DMS79 treated with DMSO at 0.1 percent for 48 hours (cell line): ENCODE data around the gene ABAT.
A peak's percentile ranks its signal among the peaks of the same experiment; 100 is the strongest.
"Not testable (repeated sequence)": the region's sequence is repeated elsewhere in the genome, so short reads cannot be mapped to it uniquely, and the experiment has no call there.

Experiments used
- DNase-seq: peaks from one replicate; lab custom pipeline; 2025; lab: John Stamatoyannopoulos, UW

The ABAT gene

DNA sequence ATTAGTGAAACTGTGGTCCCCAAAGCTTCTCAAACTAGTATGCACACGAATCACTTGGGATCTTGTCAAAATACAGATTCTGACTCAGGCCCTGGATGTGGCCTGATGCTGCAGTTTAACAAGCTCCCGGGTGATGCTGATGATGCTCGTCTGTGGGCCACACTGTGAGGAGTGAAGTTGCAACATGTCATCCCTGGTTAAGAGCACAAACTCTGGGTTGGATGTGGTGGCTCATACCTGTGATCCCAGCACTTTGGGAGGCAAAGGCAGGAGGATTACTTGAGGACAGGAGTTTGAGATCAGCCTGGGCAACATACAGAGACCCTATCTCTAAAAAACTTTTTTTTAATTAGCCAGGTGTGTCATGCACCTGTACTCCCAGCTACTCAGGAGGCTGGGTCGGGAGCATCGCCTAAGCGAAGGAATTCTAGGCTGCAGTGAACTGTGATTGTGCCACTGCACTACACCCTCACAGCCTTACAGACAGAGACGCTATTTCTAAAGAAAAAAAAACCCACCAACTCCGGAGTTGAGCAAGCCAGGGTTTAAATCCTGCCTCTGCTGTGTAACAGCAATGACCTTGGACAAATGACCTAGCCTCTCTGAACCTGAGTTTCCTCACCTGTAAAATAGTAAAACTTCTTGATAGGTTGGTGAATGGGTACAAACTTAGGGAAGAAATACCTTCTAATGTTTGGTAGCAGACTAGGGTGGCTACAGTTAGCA lies 24.4 kb upstream of the ABAT start:
- no peak for DNase-seq

DNA sequence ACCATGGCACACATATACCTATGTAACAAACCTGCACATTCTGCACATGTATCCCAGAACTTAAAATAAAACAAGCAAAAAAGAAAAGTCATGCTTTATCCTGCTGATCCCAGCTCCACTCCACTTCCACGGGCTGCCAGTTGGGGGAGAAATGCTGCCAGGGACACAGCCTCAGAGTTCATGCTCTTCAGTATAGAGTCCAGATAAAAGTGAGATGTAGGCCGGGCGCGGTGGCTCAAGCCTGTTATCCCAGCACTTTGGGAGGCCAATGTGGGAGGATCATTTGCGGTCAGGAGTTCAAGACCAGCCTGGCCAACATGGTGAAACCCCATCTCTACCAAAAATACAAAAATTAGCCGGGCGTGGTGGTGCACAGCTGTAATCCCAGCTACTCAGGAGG lies 22.5 kb upstream of the ABAT start:
- not testable (repeated sequence) for DNase-seq

DNA sequence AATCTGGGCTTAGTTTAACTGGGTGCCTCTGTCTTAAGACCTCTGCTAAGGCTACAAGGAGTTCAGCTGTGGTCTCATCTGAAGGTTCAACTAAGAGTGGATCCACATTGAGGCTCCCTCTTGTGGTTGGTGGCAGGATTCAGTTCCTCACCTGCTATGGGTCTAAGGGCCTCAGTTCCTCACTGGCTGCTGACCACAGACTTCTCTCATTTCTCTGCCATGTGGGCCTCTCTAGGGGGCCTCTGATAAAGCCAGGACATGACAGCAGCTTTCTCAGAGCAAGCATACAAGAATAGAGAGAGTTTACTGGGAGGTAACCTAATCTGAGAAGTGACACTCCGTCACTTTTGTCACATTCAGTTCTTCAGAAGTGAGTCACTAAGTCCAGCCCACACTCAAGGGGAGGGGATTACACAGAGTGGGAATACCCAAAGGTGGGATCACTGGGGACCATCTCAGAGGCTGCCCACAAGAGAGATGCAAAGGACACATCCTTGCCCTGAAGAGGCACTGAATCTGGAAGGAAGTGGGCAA lies 19.2 kb upstream of the ABAT start:
- DNase-seq = peak; percentile 2

DNA sequence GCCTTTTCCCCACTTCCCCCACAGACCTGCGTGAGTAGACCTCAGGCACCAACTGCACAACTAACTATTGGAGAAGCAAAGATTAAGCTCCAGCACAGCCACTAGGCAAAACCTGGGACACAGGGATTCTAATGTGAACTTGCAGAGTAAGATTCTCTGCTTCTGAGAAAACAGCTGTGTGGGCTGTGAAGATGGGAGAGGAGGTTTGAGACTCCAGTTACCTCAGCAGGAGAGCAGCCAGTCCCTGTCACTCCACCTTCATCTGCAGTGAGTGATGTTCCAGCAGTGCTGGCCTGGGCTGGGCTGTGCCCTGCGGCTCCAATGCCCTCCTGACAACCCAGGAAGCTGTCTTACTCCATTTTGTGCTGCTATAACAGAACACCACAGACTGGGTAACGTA lies 18.0 kb upstream of the ABAT start:
- no peak for DNase-seq

DNA sequence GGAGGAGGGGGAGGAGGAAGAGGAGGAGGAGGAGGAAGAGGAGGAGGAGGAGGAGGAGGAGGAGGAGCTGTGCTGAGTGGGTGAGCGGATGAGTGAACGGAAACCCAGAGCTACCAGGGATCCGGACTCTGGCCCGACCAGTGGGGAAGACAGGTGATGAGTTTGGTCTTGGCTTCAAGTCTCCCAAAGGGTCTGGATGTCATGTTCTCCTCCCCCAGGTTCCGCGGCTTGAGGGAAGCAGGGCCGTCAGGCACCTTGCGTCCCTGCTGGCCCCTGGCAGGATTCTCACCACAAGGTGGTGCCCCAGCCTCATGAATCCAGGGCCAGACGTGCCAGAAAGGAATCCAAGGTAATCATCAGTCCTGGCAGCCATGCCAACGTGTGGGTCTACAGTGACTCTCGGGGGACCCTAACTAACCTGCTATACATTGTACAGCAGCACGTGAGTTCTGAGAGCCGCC lies 13.5 kb upstream of the ABAT start:
- peak; percentile 63 for DNase-seq

DNA sequence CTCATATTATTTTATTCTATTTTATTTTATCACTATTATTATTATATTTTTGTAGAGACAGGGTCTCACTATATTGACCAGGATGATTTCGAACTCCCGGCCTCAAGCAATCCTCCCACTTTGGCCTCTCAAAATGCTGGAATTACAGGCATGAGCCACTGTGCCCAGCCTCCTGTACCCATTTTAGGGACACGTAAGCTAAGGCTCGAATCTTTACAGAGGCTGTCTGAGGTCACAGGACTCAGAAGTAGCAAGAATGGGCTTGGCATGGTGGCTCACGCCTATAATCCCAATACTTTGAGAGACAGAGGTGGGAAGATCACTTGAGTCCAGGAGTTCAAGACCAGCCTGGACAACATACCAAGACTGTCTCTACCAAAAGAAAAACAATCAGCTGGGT lies 12.7 kb upstream of the ABAT start:
- no peak for DNase-seq

DNA sequence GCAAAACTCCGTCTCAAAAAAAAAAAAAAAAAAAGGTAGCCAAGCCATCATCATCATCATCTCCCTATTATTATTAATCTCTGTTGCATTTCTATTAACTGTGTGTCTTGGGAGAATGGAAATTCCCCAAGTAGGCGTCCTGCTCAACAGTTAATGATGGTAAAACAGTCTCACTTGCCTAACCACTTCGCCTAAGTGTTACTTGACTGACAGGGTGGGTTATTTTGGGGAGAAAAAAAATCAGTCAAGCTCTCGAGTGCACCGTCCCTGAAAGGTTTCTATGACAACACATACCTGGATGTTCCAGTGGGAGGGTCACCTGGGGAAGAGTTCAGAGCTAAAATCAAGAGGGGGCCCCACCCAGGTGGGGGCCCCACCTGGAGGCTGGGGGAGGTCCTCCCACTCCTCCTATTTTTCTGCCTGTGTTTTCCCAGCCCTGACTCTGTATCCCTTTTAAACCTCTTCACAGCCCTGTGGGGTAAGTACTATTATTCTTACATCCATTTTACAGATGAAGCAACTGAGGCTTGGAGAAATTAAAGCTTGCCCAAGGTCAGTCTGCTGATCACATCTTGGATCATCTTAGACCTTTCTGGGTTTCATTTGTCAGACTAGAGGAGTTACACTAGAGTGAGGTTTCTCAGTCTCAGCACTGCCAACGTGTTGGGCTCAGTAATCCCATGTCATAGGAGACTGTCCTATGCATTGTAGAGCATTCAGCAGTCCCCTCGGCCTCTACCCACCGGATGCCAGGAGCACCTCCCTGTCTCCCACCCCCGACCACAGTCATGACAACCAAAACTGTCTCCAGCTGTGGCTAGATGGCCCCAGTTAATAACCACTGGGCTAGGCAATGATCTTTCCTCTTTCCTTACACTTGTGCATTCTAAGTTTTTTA lies 11.0 kb upstream of the ABAT start:
- DNase-seq = no peak

DNA sequence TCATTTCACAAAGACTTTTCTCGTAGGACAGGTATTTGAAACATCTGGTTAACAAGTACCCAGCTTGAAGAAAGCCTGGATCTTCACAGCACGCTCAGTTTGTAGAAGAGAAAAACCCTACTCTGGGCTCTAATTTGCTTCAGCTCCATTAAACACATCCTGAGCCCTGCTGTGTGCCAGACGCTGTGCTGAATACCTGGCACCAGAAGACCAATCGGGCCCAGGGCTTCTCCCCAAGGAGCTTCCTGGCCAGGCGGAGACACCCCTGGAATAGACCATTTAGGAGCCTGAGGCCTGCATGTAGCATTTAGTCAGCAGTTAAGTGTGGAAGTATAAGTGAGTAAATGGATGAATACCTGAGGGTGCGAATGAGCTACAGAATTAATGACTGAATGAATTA lies 8.9 kb upstream of the ABAT start:
- no peak for DNase-seq

DNA sequence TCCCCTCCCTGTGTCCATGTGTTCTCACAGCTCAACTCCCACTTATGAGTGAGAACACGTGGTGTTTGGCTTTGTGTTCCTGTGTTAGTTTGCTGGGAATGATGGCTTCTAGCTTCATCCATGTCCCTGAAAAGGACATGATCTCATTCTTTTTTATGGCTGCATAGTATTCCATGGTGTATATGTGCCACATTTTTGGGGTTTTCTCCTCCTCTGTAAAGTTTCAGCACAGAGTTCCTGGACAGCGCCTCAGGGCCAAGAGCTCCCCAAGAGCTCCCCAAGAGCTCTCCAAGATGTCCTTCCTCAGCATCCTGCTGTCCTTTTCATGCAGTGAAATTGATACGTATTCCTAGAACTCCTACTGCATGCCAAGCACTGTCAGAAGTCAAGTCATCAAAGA lies 6.9 kb upstream of the ABAT start:
- DNase-seq = no peak

DNA sequence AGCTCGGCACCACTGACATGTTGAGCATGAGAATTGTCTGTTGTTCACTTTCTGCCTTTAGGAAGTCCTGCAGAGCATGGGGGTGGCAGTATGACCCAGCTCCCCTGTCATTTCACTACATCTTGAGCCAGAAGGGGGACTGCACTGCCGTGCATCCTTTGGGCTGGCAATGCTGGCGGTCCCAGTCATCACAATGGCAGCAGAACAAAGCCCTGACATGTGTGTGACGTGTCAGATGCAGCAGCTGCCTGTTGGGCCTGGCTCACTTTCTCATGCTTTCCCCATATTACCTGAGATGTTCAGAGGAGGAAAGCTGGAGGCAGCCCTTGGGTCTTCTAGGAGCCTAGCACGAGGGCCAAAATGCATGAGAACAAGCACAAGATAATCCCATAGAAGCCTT lies 6.3 kb upstream of the ABAT start:
- no peak for DNase-seq

DNA sequence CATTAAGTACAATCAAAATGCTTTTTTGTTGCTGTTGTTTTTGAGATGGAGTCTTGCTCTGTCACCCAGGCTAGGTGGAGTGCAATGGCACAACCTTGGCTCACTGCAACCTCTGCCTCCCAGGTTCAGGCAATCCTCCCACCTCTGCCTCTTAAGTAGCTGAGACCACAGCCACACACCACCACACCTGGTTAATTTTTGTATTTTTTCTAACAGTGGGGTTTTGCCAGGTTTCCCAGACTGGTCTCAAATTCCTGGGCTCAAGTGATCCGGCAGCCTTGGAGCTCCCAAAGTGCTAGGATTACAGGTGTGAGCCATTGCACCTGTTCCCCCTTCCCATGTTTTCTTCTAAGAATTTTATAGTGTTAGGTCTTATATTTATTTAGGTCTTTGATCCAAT lies 4.9 kb upstream of the ABAT start:
- DNase-seq = no peak

DNA sequence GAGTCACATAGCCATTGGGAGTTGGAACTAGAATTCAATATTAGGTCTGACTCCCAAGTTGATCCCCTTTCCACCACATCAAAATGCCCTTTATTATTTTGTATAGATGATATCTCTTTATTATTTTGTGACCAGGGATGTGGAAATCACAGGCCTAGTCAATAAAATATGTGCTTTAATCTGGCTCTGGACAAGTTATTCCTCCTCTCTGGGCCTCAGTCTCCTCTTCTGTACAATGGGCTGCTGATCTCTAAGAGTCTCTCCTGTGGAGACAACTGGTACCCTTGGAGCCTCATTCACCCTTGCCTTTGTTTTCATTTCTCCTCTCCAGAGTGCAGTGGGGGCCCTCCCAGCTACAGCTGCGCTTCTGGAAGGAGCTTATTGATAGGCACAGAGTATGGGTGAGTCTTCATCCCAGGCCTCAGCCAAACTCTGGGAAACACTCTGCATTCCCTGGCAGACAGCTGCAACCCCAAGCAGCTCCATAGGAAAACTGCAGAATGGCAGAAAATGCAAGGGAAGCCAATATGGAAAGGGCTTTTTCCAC lies 4.3 kb upstream of the ABAT start:
- no peak for DNase-seq

DNA sequence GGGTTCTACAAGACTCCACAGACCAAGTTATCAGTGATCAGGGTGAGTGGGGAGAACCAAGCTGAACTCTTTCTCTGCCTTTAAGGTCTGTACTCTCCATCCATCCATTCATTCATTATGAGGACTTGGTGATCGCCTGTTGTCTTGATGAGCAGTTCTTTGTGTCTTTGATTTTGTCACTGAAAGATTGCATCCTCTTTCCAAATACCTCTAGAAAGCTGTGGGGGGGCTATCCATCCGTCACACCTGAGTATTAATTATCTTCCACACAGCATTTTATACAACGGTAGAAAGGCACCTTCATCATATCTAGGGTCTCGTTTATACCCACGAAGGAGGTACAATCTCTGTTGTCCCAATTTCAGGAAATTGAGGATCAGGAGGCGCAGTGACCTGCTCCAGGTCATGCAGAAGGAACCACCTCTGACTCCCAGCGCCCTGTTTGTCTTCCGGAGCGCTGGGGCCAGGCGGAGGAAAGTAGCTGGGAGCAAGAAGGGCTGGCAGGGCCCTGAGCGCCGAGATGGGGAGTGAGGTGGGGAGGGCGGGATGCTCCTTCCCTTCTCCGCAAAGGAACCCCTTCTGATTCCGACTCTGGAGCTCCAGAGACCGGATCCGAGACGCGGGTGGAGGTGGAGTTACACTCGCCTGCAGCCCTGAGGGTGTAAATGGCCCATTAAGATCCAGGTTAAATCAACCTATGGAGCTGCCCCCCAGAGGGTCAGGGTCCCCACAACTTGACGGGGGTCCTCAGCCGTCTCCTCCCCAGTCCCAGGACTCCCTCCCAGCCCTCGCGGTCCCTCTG lies 605 bp upstream of the ABAT start:
- DNase-seq = no peak

DNA sequence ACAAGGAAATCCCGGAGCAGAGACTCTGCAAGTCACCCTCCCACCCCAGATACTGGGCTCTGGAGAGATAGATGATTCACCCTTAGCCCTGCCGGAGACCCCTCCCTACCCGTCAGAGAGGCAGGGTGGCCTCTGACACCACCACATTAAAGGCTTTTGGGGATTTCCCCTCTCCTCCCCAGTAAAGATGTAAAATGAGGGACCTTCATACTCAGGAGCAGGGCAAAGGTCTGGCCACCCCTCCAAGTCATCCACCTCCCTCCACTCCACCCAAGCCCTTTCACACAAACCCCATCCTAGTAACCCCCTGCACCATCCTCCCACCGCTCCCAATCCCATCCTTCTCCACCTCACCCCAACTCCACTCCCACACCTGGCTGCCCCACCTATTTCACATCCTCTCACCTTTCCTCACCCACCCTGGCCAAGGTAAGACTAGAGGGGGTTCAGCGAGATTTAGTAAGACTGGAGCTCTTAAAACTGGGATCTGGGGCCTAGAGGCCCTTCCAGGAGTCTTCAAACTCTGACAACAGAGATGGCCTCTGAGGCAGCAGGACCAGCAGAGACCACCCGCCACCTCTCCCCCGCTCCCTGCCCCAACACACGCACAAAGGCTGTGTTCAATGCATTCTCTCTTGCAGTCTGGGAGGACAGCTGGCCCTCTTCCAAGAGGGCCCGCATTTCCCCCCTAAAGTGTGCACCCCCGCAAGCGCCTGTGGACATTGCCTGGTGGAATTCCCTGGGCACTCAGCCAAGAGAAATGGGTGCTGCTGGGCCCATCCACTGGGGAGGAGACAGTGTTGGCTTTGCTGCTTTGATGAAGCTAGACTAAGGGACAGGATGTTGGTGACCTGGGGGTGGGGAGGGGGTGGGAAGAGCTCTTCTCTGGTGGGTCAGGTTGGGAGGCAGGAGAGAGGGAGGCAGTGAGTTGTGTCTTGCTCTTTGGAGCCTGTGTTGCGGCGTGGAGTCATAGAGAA lies 1.1 kb downstream of the ABAT start:
- DNase-seq = no peak

DNA sequence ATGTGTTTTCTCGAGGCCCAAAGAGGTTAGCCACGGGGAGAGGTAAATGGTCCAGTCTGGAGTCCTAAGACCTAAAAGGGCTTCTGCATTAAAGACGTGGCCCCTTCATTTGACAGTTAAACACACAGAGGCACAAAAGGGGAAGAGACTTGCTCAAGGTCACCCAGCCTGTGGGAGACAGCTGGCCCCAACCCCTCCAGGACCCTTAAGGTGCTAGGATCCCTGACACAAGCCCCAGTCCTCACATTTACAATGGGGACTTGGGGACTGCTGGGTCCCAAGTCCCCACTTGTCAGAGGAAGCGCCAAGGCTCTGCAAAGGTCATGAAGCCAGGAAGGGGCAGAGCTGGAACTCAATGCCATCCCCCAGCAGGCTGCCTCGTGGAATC lies 1.7 kb downstream of the ABAT start:
- DNase-seq = no peak

DNA sequence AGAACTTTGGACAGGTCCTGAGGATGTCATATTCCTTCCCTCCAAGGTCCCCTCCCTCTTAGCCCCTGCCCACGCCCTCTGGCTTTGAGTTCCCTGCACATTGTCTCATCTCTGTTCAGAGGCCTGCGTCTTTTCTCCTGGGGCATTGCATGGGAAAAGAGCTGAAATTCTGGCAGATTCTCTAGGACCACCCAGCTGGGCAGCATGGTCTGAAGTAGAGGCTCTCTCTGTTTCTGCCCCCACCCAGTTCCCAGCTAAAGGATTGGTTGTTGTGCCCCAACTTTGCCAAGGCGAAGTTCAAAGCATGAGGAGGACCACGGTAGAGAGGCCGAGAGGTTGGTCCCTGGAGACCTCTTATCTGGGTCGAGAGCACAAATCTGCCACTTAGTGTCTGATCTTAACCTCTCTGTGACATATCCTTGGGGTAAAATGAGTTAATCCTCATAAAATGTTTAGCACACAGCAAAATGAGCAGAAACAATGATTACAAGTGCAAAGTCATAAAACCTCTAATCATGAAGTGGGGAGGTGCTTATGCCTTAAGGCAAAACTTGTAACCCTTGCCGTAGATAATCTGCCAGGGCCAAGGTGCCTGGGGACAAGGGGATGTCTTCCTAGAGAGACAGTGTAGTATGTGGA lies 2.4 kb downstream of the ABAT start:
- no peak for DNase-seq

DNA sequence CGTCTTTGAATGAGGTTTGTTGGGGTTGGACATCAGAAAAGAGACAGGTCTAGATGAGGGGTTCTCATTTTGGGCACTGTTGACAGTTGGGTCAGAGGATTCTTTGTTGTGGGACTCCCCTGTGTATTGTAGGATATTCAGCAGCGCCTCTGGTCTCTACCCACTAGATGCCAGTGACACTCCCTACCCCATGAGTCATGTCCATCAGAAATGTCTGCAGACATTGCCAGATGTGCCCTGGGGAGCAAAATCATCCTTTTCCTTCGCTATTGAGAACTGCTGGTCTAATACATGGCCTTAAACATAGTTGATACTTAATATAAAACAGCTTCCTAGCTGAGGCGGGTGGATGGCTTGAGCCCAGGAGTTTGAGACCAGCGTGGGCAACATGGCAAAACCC lies 3.1 kb downstream of the ABAT start:
- DNase-seq = no peak

DNA sequence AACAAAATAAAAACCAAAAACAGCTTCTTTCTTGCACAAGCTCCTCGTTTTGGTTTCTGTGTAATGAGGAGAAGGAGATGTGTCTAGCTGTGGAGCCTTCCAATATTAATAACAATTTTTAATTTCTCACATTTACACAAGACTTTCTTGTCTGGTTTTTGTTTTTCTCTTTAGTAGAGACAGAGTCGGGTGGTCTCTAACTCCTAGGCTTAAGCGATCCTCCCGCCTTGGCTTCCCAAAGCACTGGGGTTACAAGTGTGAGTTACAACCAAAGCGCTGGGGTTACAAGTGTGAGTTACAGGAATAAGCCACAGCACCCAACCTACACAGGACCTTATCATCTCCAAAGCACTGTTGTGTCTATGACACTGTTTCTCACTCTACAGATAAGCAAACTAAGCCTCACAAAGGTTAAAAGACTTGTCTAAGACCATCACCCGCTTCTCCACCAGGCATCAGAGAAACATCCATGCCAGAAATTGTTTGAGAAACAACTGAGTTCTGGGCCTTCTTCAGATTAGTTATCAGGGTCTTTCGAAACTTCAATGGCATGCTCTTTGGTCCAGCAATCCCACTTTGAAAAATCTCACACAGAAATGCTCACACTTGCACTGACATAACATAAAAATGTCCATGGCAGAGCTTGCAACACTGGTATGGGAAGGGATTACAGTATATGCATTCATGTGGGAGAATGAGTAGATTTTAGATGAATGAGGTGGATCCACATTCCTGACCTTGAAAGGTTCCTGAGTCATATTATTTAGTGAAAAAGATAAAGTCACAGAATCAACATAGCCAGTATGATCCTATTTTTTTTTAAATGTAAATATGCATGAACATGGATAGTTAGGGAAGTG lies 3.9 kb downstream of the ABAT start:
- DNase-seq = no peak

DNA sequence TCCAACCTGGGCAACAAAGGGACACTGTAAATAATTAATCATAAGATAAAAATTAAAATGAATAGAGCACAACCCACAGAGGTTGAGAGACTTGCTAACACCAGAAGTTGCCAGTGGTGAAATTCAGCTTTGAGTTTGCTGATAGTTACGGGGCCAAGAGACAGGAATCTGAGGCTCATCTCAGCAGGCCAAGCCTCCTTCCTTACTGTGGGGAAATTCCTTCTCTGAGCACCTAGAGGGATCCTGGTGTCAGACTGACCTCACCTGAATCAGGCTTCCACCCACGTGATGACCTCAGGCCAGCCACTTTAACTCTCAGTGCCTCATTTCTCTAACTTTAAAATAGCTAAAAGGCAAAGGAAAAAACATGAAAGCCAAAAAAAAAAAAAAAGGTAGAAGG lies 4.7 kb downstream of the ABAT start:
- DNase-seq = no peak
